Neural cell (in vitro differentiated cells): ENCODE measurements around the gene EVPL. TPM values are rescaled to one million over a fixed set of nuclear protein-coding genes. Genes with fewer than 3 reads are reported as not detected.

Experiments
- H2AFZ ChIP-seq: fragments of 200-600, 300-800 bp; sonication (generic), shearing (Covaris generic); 2 replicates; pipeline ENCODE4 v1.6.0; 2014; ENCODE audit warnings: low read depth, mild to moderate bottlenecking, antibody characterized with exemption, low read length, moderate library complexity
- H3F3A ChIP-seq: fragments of 200-600 bp; shearing (Covaris generic); 2 replicates; pipeline ENCODE4 v1.6.1; 2016; ENCODE audit warnings: mild to moderate bottlenecking, moderate library complexity, mixed read lengths, antibody characterized with exemption, low read length; ENCODE audit not compliant: insufficient read depth, poor library complexity, severe bottlenecking
- H3K27ac ChIP-seq: fragments of 200-600, 300-800 bp; sonication (generic), shearing (Covaris generic); 2 replicates; pipeline ENCODE4 v1.5.1; 2014; ENCODE audit warnings: mild to moderate bottlenecking, low read length, moderate library complexity
- H3K27me3 ChIP-seq: fragments of 300-800, 200-600 bp; sonication (generic), shearing (Covaris generic); 2 replicates; pipeline ENCODE4 v1.6.0; 2014; ENCODE audit warnings: mild to moderate bottlenecking, low read depth, low read length, moderate library complexity; ENCODE audit not compliant: insufficient read depth
- H3K36me3 ChIP-seq: fragments of 300-800, 200-600 bp; sonication (generic), shearing (Covaris generic); 2 replicates; pipeline ENCODE4 v1.5.1; 2014; ENCODE audit warnings: mild to moderate bottlenecking, antibody characterized with exemption, low read length, moderate library complexity; ENCODE audit not compliant: insufficient read depth
- H3K4me2 ChIP-seq: fragments of 300-800, 200-600 bp; sonication (generic), shearing (Covaris generic); 2 replicates; pipeline ENCODE4 v1.6.0; 2014; ENCODE audit warnings: mild to moderate bottlenecking, low read length
- H3K4me3 ChIP-seq: fragments of 300-800, 200-600 bp; sonication (generic), shearing (Covaris generic); 2 replicates; pipeline ENCODE4 v1.5.1; 2014; ENCODE audit warnings: mild to moderate bottlenecking, low read length, moderate library complexity
- H3K79me2 ChIP-seq: fragments of 200-600 bp; shearing (Covaris generic); replicated peaks from 2 replicates; pipeline ENCODE4 v1.6.0; 2014; ENCODE audit warnings: mild to moderate bottlenecking, low read length, moderate library complexity; ENCODE audit not compliant: insufficient read depth
- H3K9ac ChIP-seq: fragments of 300-800, 200-600 bp; sonication (generic), shearing (Covaris generic); 2 replicates; pipeline ENCODE4 v1.6.1; 2016; ENCODE audit warnings: mild to moderate bottlenecking, low read length, mixed read lengths
- H3K9me2 ChIP-seq: fragments of 200-600 bp; shearing (Covaris generic); 2 replicates; pipeline ENCODE4 v1.6.1; 2016; ENCODE audit warnings: mild to moderate bottlenecking, low read length, mixed read lengths; ENCODE audit not compliant: insufficient read depth
- H3K9me3 ChIP-seq: fragments of 200-600, 300-800 bp; sonication (generic), shearing (Covaris generic); 2 replicates; pipeline ENCODE4 v1.6.1; 2016; ENCODE audit warnings: mild to moderate bottlenecking, mixed run types, low read length, moderate library complexity, mixed read lengths
- H4K20me1 ChIP-seq: fragments of 200-600 bp; shearing (Covaris generic); 2 replicates; pipeline ENCODE4 v1.6.1; 2016; ENCODE audit warnings: mild to moderate bottlenecking, mixed run types; ENCODE audit not compliant: insufficient read depth
- EP300 ChIP-seq: fragments of 450-650 bp; conservative IDR thresholded peaks from 2 replicates; pipeline ENCODE4 v1.6.1; 2014; ENCODE audit warnings: antibody characterized with exemption, mild to moderate bottlenecking, moderate library complexity; ENCODE audit not compliant: poor library complexity, severe bottlenecking
- EZH2 ChIP-seq: fragments of 200-600, 300-800 bp; shearing (Covaris generic), sonication (generic); IDR thresholded peaks from 2 replicates; pipeline ENCODE4 v1.6.1; 2014; ENCODE audit warnings: antibody characterized with exemption, low read length, borderline replicate concordance, mild to moderate bottlenecking; ENCODE audit not compliant: insufficient read depth, poor library complexity, severe bottlenecking
- MXI1 ChIP-seq: fragments of 450-650 bp; conservative IDR thresholded peaks from 2 replicates; pipeline ENCODE4 v1.6.1; 2014; ENCODE audit warnings: antibody characterized with exemption, mild to moderate bottlenecking; ENCODE audit not compliant: poor library complexity, severe bottlenecking
- POLR2AphosphoS5 ChIP-seq: IDR thresholded peaks from 2 replicates; pipeline ENCODE4 v1.6.1; 2012
- RAD21 ChIP-seq: fragments of 450-650 bp; conservative IDR thresholded peaks from 2 replicates; pipeline ENCODE4 v1.6.1; 2014; ENCODE audit warnings: antibody characterized with exemption, mild to moderate bottlenecking, moderate library complexity
- SMC3 ChIP-seq: fragments of 450-650 bp; conservative IDR thresholded peaks from 2 replicates; pipeline ENCODE4 v1.6.1; 2014; ENCODE audit warnings: antibody characterized with exemption, mild to moderate bottlenecking, moderate library complexity; ENCODE audit not compliant: poor library complexity
- TAF1 ChIP-seq: IDR thresholded peaks from 2 replicates; pipeline ENCODE4 v1.6.1; 2012; ENCODE audit warnings: low read depth
- polyA plus RNA-seq: library from polyadenylated mRNA; depleted of rRNA; stranded (reverse); fragments of >200 nt; gene quantifications from 2 replicates; pipeline ENCODE4 v1.2.3, GENCODE V29; 2014
- TF ChIP-seq, protein P1 (sequence below): IDR thresholded peaks from 2 replicates; pipeline ENCODE4 v1.6.1; 2012; ENCODE audit warnings: borderline replicate concordance
- TF ChIP-seq, protein P2 (sequence below): fragments of 450-650 bp; IDR thresholded peaks from 2 replicates; pipeline ENCODE4 v1.5.1; 2014; ENCODE audit warnings: antibody characterized with exemption, mild to moderate bottlenecking, moderate library complexity; ENCODE audit not compliant: poor library complexity, severe bottlenecking

Gene EVPL
- polyA plus RNA-seq, 1 donor from 2014 or later: not detected

GRCh38 chr17:76007131-76007849, 19.8 kb downstream of the EVPL start:
- Histone ChIP-seq H3K36me3 (no peaks in the 10 kb centered on the region), H3K9ac (no peak overlapping the region), H3K79me2 (no peaks in the 10 kb centered on the region), H3F3A (no peaks in the 10 kb centered on the region), H3K9me3 (no peaks in the 10 kb centered on the region), H3K27me3 (no peaks in the 10 kb centered on the region), H3K27ac (no peak overlapping the region), H3K4me2 (no peak overlapping the region), H2AFZ (no peak overlapping the region), H3K4me3 (no peak overlapping the region), H4K20me1 (no peaks in the 10 kb centered on the region), H3K9me2 (no peaks in the 10 kb centered on the region)
- TF ChIP-seq SMC3 (no peak), MXI1 (no peak), RAD21 (no peak), EP300 (no peak), EZH2 (no peak), TAF1 (no peak), POLR2AphosphoS5 (no peak)
- TF ChIP-seq, protein P1, sequence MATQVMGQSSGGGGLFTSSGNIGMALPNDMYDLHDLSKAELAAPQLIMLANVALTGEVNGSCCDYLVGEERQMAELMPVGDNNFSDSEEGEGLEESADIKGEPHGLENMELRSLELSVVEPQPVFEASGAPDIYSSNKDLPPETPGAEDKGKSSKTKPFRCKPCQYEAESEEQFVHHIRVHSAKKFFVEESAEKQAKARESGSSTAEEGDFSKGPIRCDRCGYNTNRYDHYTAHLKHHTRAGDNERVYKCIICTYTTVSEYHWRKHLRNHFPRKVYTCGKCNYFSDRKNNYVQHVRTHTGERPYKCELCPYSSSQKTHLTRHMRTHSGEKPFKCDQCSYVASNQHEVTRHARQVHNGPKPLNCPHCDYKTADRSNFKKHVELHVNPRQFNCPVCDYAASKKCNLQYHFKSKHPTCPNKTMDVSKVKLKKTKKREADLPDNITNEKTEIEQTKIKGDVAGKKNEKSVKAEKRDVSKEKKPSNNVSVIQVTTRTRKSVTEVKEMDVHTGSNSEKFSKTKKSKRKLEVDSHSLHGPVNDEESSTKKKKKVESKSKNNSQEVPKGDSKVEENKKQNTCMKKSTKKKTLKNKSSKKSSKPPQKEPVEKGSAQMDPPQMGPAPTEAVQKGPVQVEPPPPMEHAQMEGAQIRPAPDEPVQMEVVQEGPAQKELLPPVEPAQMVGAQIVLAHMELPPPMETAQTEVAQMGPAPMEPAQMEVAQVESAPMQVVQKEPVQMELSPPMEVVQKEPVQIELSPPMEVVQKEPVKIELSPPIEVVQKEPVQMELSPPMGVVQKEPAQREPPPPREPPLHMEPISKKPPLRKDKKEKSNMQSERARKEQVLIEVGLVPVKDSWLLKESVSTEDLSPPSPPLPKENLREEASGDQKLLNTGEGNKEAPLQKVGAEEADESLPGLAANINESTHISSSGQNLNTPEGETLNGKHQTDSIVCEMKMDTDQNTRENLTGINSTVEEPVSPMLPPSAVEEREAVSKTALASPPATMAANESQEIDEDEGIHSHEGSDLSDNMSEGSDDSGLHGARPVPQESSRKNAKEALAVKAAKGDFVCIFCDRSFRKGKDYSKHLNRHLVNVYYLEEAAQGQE: no peak
- TF ChIP-seq, protein P2, sequence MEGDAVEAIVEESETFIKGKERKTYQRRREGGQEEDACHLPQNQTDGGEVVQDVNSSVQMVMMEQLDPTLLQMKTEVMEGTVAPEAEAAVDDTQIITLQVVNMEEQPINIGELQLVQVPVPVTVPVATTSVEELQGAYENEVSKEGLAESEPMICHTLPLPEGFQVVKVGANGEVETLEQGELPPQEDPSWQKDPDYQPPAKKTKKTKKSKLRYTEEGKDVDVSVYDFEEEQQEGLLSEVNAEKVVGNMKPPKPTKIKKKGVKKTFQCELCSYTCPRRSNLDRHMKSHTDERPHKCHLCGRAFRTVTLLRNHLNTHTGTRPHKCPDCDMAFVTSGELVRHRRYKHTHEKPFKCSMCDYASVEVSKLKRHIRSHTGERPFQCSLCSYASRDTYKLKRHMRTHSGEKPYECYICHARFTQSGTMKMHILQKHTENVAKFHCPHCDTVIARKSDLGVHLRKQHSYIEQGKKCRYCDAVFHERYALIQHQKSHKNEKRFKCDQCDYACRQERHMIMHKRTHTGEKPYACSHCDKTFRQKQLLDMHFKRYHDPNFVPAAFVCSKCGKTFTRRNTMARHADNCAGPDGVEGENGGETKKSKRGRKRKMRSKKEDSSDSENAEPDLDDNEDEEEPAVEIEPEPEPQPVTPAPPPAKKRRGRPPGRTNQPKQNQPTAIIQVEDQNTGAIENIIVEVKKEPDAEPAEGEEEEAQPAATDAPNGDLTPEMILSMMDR: no peak

- no peaks in the 10 kb centered on the region for H3K79me2 ChIP-seq
- no peaks in the 10 kb centered on the region for H3F3A ChIP-seq
- no peaks in the 10 kb centered on the region for H3K36me3 ChIP-seq
- no peaks in the 10 kb centered on the region for H3K27me3 ChIP-seq
- H4K20me1 ChIP-seq: no peaks in the 10 kb centered on the region
- H3K4me2 ChIP-seq: no peak overlapping the region
- H3K4me3 ChIP-seq: no peak overlapping the region
- TF ChIP-seq EZH2 (no peak), SMC3 (peak; percentile 35), TAF1 (no peak), RAD21 (peak; percentile 32)
- TF ChIP-seq, protein P1: no peak
- TF ChIP-seq, protein P2: peak; percentile 42
- no peaks in the 10 kb centered on the region for H3K9me3 ChIP-seq
- no peaks in the 10 kb centered on the region for H3K9me2 ChIP-seq
- H3K27ac ChIP-seq: no peak overlapping the region
- no peak overlapping the region for H3K9ac ChIP-seq
- H2AFZ ChIP-seq: no peak overlapping the region
Measured at GRCh38 chr17:76005263-76006149, 21.6 kb downstream of the EVPL start.
